Fibroblast of lung (primary cell): ENCODE measurements around the gene NPIPA5.
"Not testable (repeated sequence)": the region's sequence is repeated elsewhere in the genome, so short reads cannot be mapped to it uniquely, and the experiment has no call there.

ENCODE experiments used
- CTCF ChIP-seq, 2 donors: IDR thresholded peaks in 1 of 2; conservative IDR thresholded peaks in 1 of 2; 1 replicate in 1 of 2; 2 replicates in 1 of 2; pipeline ENCODE4 v1.5.1; 2011 to 2012; ENCODE audit warnings: low read length in 2 of 2, control low read depth in 1 of 2, inconsistent platforms in 1 of 2, low read depth in 1 of 2, mild to moderate bottlenecking in 1 of 2
- EZH2 ChIP-seq: IDR thresholded peaks from 2 replicates; pipeline ENCODE4 v1.5.1; 2012; ENCODE audit warnings: low read length, control low read depth, mild to moderate bottlenecking; ENCODE audit errors: missing control alignments

DNA sequence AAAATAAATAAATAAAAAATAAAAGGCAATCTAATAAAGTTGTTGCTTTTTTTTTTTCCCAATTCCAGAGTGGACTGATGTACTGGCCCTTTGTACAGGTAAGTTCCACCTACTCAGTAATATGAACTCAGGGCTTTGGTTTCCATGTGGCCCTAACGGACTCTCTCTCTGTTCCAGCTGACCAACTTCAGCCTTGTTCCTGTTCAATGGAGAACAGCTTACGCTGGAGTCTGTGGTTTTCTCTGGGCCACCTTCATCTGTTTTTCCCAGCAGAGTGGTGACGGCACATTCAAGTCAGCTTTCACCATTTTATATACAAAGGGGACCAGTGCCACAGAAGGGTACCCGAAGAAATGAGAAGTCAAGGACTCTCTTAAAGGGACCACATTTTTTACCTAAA, 29.7 kb upstream of the NPIPA5 start:
- TF ChIP-seq CTCF (conservative IDR thresholded peaks at IDR 0.05 in 1 of 2, IDR thresholded peaks at IDR 0.05 in 1 of 2; ENCODE audit: low read depth in 1 of 2, low read length in 2 of 2); EZH2: not testable (repeated sequence)
